ENCODE measurements around the gene FOXD4.
"Not testable (repeated sequence)": the region's sequence is repeated elsewhere in the genome, so short reads cannot be mapped to it uniquely, and the experiment has no call there.

DNA sequence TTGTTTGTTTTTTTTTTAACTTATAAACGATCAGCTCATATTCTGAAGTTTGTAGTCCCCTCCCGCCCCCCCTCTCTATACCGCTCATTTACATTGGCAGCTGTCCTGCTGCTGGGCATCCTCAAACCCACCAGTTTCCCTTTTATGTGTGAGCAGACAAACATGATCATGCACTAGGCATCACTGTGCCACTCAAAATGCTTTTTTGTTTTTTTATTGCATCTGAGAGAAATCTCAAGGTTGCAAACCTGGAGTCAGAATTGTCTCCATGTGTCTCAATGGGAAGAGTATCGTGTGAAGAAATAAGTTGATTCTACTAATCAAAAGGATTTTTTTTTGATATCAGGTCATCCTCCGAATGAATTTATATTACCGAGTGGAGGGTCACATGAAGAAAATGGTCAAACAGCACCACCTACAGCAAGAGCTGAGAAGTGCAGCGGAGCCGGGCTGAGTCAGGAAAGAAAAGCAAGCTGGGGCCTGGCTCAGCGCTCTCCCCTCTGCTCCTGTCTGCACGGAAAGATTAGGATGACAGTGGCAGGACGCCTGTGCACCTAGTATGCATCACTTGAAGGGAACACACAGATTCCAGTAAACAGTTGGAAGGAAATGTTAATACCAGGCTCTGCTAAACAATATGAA is 29.7 kb downstream of the FOXD4 start:
- TF ChIP-seq, protein P1, sequence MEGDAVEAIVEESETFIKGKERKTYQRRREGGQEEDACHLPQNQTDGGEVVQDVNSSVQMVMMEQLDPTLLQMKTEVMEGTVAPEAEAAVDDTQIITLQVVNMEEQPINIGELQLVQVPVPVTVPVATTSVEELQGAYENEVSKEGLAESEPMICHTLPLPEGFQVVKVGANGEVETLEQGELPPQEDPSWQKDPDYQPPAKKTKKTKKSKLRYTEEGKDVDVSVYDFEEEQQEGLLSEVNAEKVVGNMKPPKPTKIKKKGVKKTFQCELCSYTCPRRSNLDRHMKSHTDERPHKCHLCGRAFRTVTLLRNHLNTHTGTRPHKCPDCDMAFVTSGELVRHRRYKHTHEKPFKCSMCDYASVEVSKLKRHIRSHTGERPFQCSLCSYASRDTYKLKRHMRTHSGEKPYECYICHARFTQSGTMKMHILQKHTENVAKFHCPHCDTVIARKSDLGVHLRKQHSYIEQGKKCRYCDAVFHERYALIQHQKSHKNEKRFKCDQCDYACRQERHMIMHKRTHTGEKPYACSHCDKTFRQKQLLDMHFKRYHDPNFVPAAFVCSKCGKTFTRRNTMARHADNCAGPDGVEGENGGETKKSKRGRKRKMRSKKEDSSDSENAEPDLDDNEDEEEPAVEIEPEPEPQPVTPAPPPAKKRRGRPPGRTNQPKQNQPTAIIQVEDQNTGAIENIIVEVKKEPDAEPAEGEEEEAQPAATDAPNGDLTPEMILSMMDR (IDR thresholded peaks at IDR 0.05): not testable (repeated sequence)
- TF ChIP-seq POLR2AphosphoS5, EP300, POLR2A (IDR thresholded peaks at IDR 0.05): not testable (repeated sequence)
